Measurements from ENCODE around the gene NXPH1.

Gene NXPH1

GRCh38 chr7:8436965-8437364 lies 3.6 kb downstream of the NXPH1 start:
- no peak for DNase-seq (ENCODE audit: low spot score)

- DNase-seq (ENCODE audit: low spot score): no peak
These were observed 4.2 kb downstream of the NXPH1 start for GRCh38 chr7:8437606-8438005.

DNA sequence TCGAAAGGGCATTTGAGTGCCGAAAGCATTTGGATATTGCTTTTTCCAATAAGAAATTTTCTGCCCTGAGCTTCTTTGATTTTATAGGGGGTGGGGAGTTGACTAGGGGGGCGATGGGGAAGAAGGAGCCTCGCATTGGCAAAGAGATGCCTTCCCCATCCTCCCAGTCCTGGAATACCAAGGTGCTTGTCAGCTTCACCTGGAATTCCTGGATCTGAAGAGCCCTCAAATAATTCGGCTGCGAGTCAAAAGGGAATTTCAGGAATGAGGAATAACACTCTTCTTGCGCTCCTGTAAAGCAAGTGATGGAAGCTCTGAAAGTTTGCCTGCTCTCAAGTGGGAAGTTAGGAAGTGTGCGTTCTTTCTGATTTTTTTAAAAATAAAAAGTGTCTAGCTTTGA lies 7.3 kb downstream of the NXPH1 start:
- DNase-seq (ENCODE audit: low spot score): no peak

GRCh38 chr7:8441106-8441965 lies 7.9 kb downstream of the NXPH1 start:
- no peak for DNase-seq (ENCODE audit: low spot score)

GRCh38 chr7:8442051-8442813 lies 8.8 kb downstream of the NXPH1 start:
- DNase-seq (ENCODE audit: low spot score): no peak

GRCh38 chr7:8442814-8443304 lies 9.4 kb downstream of the NXPH1 start:
- no peak for DNase-seq (ENCODE audit: low spot score)

DNA sequence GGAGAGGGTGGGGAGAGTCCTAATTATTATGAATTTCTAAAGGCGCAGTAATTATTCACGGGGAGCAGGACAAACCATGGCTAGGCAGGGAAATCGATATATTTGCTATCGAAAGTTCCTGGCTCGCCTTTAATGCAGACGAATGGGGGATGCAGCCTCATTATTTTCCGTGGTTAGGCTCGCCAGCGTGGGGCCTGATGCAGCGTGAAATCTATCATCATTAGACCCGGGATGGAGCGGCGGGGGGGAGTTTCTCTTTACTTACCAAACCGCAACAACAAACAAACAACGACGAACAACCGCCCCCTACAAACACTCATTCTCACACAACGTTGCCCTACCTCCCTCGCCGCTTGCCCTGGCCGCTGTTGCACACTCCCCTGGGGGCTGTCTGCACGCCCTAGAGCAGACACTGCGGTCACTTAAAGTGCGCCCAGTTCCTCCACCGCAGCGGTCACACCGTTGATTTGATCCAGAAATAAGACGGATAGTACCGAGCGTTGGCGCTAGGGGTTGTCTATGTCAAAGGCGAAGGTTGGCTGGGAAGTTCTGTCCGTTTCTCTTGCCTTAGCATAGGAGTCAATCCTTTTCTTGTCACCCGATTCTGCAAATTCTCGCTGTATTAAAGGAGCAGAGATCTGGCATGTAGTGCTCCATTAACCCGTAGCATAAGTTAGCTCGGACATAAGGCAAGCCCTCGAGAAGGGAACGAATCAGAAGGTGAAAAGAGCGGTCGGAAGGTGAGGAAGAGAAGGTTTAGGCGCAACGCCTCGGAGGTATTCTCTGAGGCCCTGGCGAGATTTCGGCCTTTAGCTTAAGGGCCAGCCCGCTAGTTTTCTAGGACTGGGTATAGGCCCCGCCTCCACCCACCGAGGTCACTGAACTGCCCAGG lies 10.4 kb downstream of the NXPH1 start:
- no peak for DNase-seq (ENCODE audit: low spot score)

GRCh38 chr7:8444468-8444769 lies 11.0 kb downstream of the NXPH1 start:
- no peak for DNase-seq (ENCODE audit: low spot score)

DNA sequence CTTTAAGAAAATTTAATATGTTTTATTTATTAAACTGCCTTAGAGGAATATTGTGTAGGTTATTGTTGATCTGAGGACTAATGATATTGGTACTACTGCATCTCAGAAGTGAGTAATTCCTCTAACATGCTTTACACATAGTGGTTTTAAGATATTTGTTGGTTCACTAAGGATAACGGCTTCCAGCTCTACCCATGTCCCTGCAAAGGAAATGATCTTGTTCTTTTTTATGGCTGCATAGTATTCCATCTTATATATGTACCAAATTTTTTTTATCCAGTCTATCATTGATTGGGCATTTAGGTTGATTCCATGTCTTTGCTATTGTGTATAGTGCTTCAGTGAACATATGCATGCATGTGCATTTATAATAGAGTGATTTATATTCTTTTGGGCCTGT lies 20.1 kb downstream of the NXPH1 start:
- no peak for DNase-seq (ENCODE audit: low spot score)

DNA sequence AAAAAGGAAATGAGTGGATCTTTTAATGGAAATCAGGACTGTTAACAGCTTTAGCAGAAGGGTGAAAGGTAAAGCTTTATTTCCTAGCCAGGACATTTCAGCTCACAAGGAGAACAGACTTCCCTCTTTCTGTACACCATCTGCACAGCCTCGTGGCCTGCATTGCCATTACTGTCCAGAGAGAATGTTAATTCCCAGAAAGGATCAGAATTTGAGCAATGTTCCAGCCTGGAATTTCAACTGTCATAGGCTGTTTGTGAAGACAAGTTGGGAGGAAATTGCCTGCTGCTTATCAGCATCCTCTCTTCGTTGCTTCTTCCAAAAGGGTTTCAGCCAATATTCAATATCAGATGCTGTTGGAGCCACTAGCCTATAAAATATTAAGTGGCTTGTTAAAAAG lies 22.0 kb downstream of the NXPH1 start:
- DNase-seq (ENCODE audit: low spot score): no peak

DNA sequence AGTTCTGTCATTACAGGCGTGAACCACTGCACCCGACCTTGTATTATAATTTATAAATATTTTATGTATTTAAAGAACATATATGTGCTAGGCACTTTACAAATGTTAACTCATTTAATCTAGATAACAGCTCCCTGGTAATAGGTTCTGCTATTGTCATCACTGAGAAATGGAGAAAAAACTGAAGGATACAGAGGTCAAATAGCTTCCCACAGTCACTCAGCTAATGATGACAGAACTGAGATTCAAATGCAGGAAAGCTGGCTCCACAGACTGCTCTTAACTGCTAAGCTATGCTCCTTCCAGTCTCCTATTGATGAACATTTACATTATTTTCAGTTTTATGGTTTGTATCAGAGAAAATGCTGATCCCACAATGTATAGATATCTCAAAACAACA lies 28.9 kb downstream of the NXPH1 start:
- no peak for DNase-seq (ENCODE audit: low spot score)

DNA sequence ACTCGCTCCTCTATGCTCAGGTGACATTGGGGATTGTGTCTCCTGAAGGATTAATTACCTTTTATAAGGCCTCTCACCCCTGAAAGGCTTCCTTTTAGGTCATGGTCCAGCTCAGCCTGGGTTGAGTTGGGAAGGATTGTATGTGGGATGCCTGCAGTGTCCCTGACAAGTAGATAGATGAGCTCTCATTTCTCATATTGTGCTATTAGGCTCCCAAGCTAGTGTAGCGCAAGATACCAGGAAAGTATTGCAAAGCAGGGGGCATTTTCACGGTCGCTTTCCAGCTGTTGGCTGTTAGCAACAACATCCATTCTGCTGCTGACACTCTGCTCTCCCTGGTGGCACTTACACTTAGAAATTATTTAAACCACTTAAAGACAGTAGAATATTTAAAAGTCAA lies 31.9 kb downstream of the NXPH1 start:
- DNase-seq (ENCODE audit: low spot score): no peak

- DNase-seq (ENCODE audit: low spot score): no peak
These were observed 47.1 kb downstream of the NXPH1 start for GRCh38 chr7:8480527-8480926.

- no peak for DNase-seq (ENCODE audit: low spot score)
These were observed 47.7 kb downstream of the NXPH1 start for GRCh38 chr7:8481096-8481495.

DNA sequence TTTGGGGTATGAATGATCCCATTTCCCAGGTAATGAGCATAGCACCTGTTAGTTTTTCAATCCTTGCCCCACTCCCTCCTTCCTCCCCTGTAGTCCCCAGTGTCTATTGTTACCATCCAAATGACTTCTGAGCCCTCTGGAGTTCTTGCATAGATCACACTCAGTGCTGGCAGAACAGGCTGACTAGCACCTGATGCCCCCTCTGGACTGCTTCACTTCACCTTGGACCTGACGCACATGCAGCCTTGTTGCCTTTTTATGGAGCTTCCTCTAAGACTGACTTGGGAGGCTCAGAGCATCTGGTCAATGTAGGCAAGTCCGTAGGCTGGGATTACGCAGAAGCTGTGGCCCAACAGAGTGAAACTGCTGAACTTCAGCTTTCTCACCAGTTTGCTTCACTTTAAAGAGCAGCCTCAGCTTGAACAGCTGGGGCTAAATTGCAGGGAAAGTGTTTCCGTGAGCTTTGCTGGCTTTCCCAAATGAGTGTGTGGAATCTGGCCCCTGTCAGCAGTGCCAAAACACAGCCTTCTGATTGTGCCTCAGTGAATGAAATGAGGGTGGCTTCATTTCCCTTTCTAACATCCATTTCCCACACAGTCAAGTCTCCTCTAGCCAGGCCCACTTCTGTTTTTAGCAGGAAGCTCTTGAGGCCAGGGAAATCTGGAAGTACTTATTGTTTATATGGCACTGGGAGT lies 48.5 kb downstream of the NXPH1 start:
- no peak for DNase-seq (ENCODE audit: low spot score)

DNA sequence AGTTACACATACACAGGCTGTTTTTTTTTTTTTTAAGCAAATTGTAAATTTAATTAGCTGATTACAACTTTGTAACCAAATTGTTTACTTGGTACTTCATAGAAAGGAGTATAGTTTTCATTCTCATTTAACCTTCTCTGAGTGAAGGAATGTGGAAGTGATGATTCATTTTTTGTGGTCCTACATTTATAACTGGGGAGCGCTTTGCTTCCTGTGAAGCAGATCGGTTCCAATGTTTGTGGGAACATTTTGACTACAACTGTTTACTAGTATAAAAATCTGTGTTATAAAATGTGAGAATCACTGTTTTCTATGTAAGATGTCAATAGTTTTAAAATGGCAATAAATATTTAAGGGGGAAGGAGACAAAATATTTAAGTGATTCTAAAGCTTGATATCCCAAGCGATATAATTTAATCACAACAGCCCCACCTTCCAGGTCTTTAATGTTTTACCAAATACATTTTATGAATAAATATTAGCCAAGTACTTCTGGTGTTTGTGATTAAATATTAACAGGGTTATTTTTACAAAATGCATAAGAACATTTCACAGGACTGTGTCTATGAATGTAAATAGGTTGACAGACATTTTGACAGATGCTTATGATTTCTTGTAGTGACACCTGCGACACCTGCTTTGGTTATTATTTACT lies 57.1 kb downstream of the NXPH1 start:
- no peak for DNase-seq (ENCODE audit: low spot score)

GRCh38 chr7:8491106-8491505 lies 57.7 kb downstream of the NXPH1 start:
- no peak for DNase-seq (ENCODE audit: low spot score)

DNA sequence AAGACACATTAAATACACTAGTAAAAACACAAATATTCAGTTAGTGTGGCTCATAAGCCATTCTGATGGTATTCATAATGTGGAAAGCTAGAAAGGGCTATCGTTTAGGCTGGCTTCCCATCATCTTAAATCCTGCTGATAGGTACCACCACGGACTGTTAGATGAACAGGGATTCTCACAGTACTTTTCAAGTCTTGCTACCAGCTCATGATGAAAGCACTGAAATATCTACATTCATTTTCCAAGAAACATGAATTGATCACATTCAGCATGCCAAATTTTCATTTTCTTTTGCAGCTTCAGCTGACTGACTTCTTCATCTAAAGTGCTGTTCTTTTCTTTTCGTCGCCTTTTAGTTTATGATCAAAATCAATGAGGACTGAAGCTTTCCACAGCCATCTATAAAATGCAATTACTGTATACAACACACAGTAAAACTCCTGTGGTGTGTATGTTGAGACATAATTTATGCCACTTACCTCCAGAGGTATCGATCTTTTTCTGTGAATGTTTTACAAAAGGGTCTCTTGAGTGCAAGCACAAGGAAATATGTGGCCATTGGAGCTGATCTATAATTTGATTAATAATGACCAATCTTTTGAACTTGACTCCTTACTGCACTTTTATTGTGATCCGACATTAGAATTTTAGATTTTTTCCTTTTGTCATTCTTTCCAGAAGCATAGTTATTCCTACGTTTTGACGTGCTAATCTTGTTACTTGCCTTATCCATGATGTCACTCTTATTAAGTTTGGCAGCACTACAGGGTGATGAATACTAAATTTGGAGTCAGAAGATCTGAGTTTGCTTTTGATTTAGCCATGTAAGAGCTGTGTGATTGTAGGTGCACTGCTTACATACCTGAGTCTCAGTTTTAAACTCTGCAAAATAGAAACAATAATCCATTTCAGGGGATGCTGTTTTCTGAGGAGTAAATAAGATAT lies 58.4 kb downstream of the NXPH1 start:
- no peak for DNase-seq (ENCODE audit: low spot score)

- DNase-seq (ENCODE audit: low spot score): no peak
These were observed 65.7 kb downstream of the NXPH1 start for GRCh38 chr7:8499128-8499527.

- DNase-seq (ENCODE audit: low spot score): no peak
These were observed 66.9 kb downstream of the NXPH1 start for GRCh38 chr7:8500286-8500685.

Data from CD4-positive, alpha-beta T cell treated with Interleukin-6 at 100 ng/mL for 8 hours (primary cell).